GM18867 (cell line): ENCODE measurements around the gene ZBTB24.

Source experiments
- ATAC-seq: cut with Tn5 transposase; IDR thresholded peaks from one replicate; pipeline ENCODE4 v1.9.1; 2021; ENCODE audit warnings: mild to moderate bottlenecking, moderate library complexity; ENCODE audit not compliant: unreplicated experiment

The ZBTB24 gene

DNA sequence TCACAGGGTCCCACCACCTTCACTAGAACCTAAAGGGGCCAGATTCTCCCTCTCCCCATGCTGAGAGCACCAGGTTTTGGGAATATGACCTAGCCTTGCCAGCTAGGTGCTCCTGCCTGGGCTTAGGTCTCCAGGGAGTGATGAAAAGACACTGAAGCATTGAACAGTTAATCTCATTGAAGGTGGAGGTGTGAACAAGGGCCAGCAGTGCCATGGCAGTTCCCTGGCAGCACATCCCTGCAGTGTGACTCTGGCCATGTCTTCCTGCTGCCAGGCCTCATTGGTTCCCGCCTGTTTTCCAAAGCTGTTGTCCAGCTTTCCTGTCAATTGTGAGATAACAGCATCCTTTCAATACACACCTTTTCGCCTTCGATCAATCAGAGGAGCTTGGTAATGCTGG lies 53.5 kb downstream of the ZBTB24 start:
- ATAC-seq: no peak

DNA sequence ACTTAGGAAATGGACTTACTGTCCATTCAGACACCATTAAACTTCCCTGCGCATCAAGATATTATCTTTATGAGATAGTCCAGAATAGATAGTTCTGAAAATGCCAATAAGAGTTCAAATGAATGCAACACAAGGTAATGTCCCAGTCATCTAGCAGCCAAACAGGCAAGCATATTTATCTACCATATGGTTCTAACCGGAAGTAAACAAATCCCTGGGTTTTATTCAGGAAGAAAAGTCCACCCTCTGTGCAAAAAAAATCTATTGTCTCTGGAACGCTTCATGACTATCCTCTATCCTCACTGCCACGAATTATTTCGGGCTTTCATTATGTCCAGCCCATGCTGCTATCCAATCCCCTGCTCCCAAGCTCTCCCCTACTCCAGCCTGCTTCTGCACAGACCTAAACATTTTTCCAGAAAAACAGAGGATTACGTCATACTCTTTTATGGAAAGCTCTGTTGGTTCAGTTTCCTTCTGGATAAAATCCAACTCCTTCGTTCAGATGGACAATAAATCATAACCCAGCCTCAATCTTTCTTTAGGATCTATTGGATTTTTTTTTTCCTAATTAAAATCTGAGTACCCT lies 54.0 kb downstream of the ZBTB24 start:
- no peak for ATAC-seq

- no peak for ATAC-seq
Measured at GRCh38 chr6:109424946-109425345, 58.1 kb downstream of the ZBTB24 start.

- no peak for ATAC-seq
Measured at GRCh38 chr6:109421184-109421583, 61.8 kb downstream of the ZBTB24 start.

DNA sequence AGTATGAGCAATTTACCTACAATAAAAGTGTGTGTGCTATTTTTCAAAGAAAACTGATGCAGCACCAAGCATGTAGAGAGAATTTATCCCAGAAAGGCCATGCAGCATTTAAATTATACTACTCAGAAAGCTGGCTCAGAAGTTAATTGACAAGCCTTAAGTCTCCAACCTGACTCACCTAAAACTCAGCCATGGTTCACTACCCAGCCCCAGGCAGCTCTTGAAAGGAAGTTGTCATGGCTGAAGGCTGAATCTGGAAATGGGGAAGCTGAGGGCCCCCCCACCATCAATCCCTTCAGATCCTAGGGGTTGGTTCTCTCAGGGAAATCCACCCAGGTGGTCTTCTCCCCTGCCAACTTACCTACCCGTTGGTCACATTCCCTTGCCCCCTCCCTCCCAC lies 62.3 kb downstream of the ZBTB24 start:
- no peak for ATAC-seq

DNA sequence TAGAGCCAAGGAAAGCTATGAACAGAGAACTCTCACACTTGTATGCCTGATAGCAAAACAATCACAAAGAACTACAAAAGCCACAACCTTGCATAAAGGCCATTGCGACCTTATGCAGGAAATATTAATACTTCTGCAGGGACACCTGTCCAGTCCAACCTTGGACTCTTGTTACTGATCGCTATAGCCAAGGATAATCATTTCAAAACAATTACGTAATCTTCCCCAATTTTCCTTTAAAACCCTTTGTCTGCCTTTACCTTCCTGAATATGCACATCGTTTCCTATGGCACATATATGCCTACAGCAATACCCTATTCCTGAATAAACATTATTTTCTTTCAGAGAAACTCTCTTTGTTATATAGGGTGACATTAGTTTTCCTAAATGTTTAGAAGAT lies 65.4 kb downstream of the ZBTB24 start:
- no peak for ATAC-seq
